Osteocyte (in vitro differentiated cells): ENCODE data around the gene AKAP5. TPM values are rescaled to one million over a fixed set of nuclear protein-coding genes. Genes with fewer than 3 reads are reported as not detected.

ENCODE experiments used
- DNase-seq: peaks from one replicate; pipeline ENCODE4 v3.0.0; 2021; ENCODE audit warnings: mixed read lengths; ENCODE audit not compliant: unreplicated experiment; ENCODE audit errors: extremely low spot score
- H3K27ac Mint-ChIP-seq: one replicate; pipeline ENCODE4 v1.8.0; 2021; ENCODE audit warnings: mild to moderate bottlenecking, mixed read lengths; ENCODE audit not compliant: unreplicated experiment
- H3K27me3 Mint-ChIP-seq: one replicate; pipeline ENCODE4 v1.8.0; 2021; ENCODE audit warnings: mixed read lengths; ENCODE audit not compliant: unreplicated experiment
- H3K36me3 Mint-ChIP-seq: one replicate; pipeline ENCODE4 v1.8.0; 2021; ENCODE audit warnings: mixed read lengths; ENCODE audit not compliant: unreplicated experiment
- H3K4me1 Mint-ChIP-seq: one replicate; pipeline ENCODE4 v1.8.0; 2021; ENCODE audit warnings: mixed read lengths; ENCODE audit not compliant: unreplicated experiment
- H3K4me3 Mint-ChIP-seq: one replicate; pipeline ENCODE4 v1.8.0; 2021; ENCODE audit warnings: mild to moderate bottlenecking, moderate library complexity, mixed read lengths; ENCODE audit not compliant: unreplicated experiment
- H3K9me3 Mint-ChIP-seq: one replicate; pipeline ENCODE4 v1.8.0; 2021; ENCODE audit warnings: mixed read lengths; ENCODE audit not compliant: unreplicated experiment
- CTCF ChIP-seq: fragments of 200-600 bp; sonication (generic); IDR thresholded peaks from 2 replicates; pipeline ENCODE4 v1.5.0; 2021; ENCODE audit warnings: antibody characterized with exemption, mild to moderate bottlenecking, moderate library complexity
- total RNA-seq: library from RNA; stranded (reverse); gene quantifications from 2 replicates; pipeline ENCODE4 v1.2.1, GENCODE V29; 2021

The AKAP5 gene
- total RNA-seq, 1 donor from 2014 or later, result 3.6 TPM

GRCh38 chr14:64465831-64466554 lies 694 bp downstream of the AKAP5 start:
- Mint-ChIP-seq H3K27me3 (no peaks in the 10 kb centered on the region), H3K4me1 (peaks cover 17% of the 10 kb centered on the region), H3K4me3 (peak overlapping the region; percentile 83), H3K27ac (peak overlapping the region; percentile 86), H3K36me3 (peaks cover 4% of the 10 kb centered on the region), H3K9me3 (no peaks in the 10 kb centered on the region)
- peak; percentile 51 for TF ChIP-seq CTCF
- no peak for DNase-seq

GRCh38 chr14:64467101-64467500 lies 1.8 kb downstream of the AKAP5 start:
- Mint-ChIP-seq H3K9me3 (no peaks in the 10 kb centered on the region), H3K36me3 (peaks cover 1% of the 10 kb centered on the region), H3K27ac (no peak overlapping the region), H3K27me3 (no peaks in the 10 kb centered on the region), H3K4me1 (peaks cover 20% of the 10 kb centered on the region), H3K4me3 (no peak overlapping the region)
- no peak for DNase-seq
- TF ChIP-seq CTCF, result no peak

- no peak overlapping the region for H3K27ac Mint-ChIP-seq
- peaks cover 1% of the 10 kb centered on the region for H3K36me3 Mint-ChIP-seq
- H3K27me3 Mint-ChIP-seq, result no peaks in the 10 kb centered on the region
- H3K4me3 Mint-ChIP-seq, result no peak overlapping the region
- H3K9me3 Mint-ChIP-seq, result no peaks in the 10 kb centered on the region
- DNase-seq, result no peak
- H3K4me1 Mint-ChIP-seq, result peaks cover 20% of the 10 kb centered on the region
- no peak for TF ChIP-seq CTCF
Observed at GRCh38 chr14:64467566-64467965, 2.3 kb downstream of the AKAP5 start.

GRCh38 chr14:64468451-64468850 lies 3.2 kb downstream of the AKAP5 start:
- peaks cover 1% of the 10 kb centered on the region for H3K36me3 Mint-ChIP-seq
- no peak overlapping the region for H3K4me3 Mint-ChIP-seq
- no peak overlapping the region for H3K27ac Mint-ChIP-seq
- H3K4me1 Mint-ChIP-seq, result peaks cover 20% of the 10 kb centered on the region
- no peaks in the 10 kb centered on the region for H3K9me3 Mint-ChIP-seq
- TF ChIP-seq CTCF, result no peak
- DNase-seq, result no peak
- H3K27me3 Mint-ChIP-seq, result no peaks in the 10 kb centered on the region

- H3K4me3 Mint-ChIP-seq, result no peak overlapping the region
- DNase-seq, result no peak
- H3K36me3 Mint-ChIP-seq, result peaks cover 1% of the 10 kb centered on the region
- peaks cover 3% of the 10 kb centered on the region for H3K4me1 Mint-ChIP-seq
- H3K27ac Mint-ChIP-seq, result no peak overlapping the region
- no peak for TF ChIP-seq CTCF
- H3K9me3 Mint-ChIP-seq, result no peaks in the 10 kb centered on the region
- no peaks in the 10 kb centered on the region for H3K27me3 Mint-ChIP-seq
Observed at GRCh38 chr14:64474041-64474440, 8.7 kb downstream of the AKAP5 start.
